GM12874 (cell line): ENCODE data around the gene EYA2.

Experiments
- CTCF ChIP-seq: IDR thresholded peaks from 2 replicates; pipeline ENCODE4 v1.5.1; 2011; ENCODE audit warnings: low read depth, mild to moderate bottlenecking, control low read depth, low read length, moderate library complexity; ENCODE audit not compliant: insufficient read depth

EYA2 gene

GRCh38 chr20:47113362-47114109 lies 218.9 kb downstream of the EYA2 start:
- TF ChIP-seq CTCF: no peak

GRCh38 chr20:47115694-47116093 lies 221.1 kb downstream of the EYA2 start:
- no peak for TF ChIP-seq CTCF

GRCh38 chr20:47117371-47117770 lies 222.7 kb downstream of the EYA2 start:
- no peak for TF ChIP-seq CTCF

- TF ChIP-seq CTCF: no peak
Measured at GRCh38 chr20:47117773-47118172, 223.1 kb downstream of the EYA2 start.

- TF ChIP-seq CTCF: no peak
Measured at GRCh38 chr20:47118206-47118605, 223.6 kb downstream of the EYA2 start.

- no peak for TF ChIP-seq CTCF
Measured at GRCh38 chr20:47118641-47119040, 224.0 kb downstream of the EYA2 start.

- TF ChIP-seq CTCF: no peak
Measured at GRCh38 chr20:47120346-47120936, 225.8 kb downstream of the EYA2 start.
